Omental fat pad (tissue), 4 donors: Measurements from ENCODE around the gene SLC25A21. TPM values are rescaled to one million over a fixed set of nuclear protein-coding genes. Genes with fewer than 3 reads are reported as not detected.

Experiments
- ATAC-seq: fragments of 150-250 bp; one replicate; pipeline ENCODE4 v1.9.1; 2016; ENCODE audit warnings: mild to moderate bottlenecking, moderate library complexity; ENCODE audit not compliant: low FRiP score
- DNase-seq: peaks from one replicate; pipeline ENCODE4 v3.0.0-alpha.2; 2019; ENCODE audit warnings: low spot score
- total RNA-seq, 4 donors: library from RNA; depleted of rRNA; stranded (reverse); fragments of >200 nt; gene quantifications; one replicate each; pipeline ENCODE4 v1.1.0, GENCODE V29; 2016
- TF ChIP-seq, protein P1 (sequence below), 3 donors: fragments of 450-650 bp; IDR thresholded peaks; one replicate each; pipeline ENCODE4 v1.5.1; 2016 to 2017; ENCODE audit warnings: antibody characterized with exemption in 3 of 3, mild to moderate bottlenecking in 3 of 3, moderate library complexity in 2 of 3

The SLC25A21 gene
- total RNA-seq, 4 donors from 2014 or later: 0.38 to 1.4 TPM; not detected in 2

DNA sequence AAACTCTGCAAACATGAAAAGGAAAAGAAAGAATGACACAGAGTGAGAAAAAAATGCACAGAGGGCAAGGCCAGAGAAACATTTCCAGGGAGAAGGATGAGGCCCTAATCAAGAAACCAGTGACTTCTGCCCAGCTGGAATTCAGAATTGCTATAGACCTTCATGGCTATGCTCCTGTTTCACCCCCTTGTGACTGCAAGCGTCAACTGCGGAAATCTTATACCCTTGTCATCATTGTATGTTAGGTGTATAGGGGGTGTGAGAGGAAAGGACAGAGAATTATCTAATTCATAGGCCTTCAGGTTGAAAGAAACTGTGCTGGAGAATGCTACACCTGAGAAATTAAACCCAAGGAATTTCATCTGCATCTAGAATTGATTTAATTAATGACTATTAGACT, 117.5 kb downstream of the SLC25A21 start:
- no peak for DNase-seq
- ATAC-seq: no peak
- TF ChIP-seq, protein P1, sequence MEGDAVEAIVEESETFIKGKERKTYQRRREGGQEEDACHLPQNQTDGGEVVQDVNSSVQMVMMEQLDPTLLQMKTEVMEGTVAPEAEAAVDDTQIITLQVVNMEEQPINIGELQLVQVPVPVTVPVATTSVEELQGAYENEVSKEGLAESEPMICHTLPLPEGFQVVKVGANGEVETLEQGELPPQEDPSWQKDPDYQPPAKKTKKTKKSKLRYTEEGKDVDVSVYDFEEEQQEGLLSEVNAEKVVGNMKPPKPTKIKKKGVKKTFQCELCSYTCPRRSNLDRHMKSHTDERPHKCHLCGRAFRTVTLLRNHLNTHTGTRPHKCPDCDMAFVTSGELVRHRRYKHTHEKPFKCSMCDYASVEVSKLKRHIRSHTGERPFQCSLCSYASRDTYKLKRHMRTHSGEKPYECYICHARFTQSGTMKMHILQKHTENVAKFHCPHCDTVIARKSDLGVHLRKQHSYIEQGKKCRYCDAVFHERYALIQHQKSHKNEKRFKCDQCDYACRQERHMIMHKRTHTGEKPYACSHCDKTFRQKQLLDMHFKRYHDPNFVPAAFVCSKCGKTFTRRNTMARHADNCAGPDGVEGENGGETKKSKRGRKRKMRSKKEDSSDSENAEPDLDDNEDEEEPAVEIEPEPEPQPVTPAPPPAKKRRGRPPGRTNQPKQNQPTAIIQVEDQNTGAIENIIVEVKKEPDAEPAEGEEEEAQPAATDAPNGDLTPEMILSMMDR (IDR thresholded peaks at IDR 0.05): no peak

DNA sequence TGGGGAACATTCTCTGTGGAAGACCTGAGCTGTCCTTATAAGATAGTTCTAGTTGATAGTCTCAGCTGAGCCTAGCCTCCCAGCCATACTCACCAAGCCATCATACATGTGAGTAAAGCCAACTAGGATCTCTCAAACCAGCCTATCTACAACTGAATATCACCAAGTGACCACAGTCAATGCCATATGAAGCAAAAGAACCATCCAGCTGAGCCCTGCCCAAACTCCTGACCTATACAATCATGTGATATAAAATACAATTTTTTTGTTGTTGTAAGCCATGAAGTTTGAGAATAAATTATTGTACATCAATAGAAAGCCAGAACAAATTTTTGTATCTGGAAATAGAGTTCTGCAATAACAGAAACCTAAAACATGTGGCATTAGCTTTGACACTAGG, 118.3 kb downstream of the SLC25A21 start:
- no peak for DNase-seq
- ATAC-seq: no peak
- TF ChIP-seq, protein P1 (IDR thresholded peaks at IDR 0.05): no peak

DNA sequence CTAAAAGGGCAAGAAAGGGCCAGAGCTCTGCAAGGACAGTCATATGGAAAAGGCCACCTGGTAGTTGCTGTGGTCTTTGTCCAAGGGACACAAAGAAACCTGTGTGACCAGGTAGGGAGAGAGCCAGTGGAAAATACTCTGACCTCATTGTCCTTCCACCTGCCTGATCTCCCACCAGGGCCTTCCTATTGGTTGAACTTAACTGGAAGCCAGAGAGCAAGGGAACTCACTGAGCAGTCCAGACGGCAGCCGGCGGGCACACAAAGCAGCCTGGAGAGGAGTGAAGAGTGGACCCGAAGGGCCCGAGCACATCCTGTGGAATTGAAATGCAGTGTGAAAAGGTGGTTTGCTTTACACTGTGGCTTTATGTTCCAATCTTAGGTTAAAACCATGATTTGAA, 120.7 kb downstream of the SLC25A21 start:
- DNase-seq: no peak
- no peak for ATAC-seq
- TF ChIP-seq, protein P1 (IDR thresholded peaks at IDR 0.05): no peak

DNA sequence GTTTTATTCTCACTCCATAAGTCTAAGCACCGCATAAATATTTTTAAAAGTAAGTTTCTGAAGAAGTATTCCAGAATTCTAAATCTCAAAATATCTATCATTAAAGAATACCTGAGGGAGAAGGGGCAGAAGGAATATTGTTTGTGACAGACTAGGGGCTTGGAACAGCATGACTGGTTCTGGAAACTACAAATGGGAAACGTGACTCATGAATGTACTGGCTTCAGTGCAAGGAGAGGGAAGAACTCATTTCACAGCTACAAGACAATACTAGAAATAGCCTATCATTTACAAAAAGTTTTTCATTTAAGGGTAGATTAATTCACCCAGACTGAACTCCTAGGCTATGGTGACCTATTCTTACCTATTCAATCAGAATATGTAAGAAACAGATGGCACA, 121.3 kb downstream of the SLC25A21 start:
- no peak for ATAC-seq
- DNase-seq: no peak
- TF ChIP-seq, protein P1 (IDR thresholded peaks at IDR 0.05): no peak

DNA sequence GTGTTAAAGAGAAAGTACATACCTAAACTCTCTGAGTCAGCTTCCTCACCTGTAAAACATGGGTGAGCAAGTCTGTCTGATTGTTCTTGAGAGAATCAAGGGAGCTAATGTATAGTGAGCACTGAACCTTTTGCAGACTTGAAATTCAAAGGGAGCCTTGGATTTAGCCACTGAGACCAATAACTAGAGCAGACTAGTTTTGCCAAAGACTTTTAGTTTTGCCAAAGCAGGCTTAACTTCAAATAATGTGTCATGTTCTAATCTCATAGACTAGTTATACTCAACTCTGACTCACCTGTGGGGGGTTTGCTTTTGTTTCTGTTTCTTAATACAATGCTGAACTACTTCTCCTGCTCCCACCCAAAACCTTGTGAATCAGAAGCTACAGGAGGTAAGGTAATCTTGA, 123.7 kb downstream of the SLC25A21 start:
- TF ChIP-seq, protein P1 (IDR thresholded peaks at IDR 0.05): no peak
- ATAC-seq: no peak
- no peak for DNase-seq

DNA sequence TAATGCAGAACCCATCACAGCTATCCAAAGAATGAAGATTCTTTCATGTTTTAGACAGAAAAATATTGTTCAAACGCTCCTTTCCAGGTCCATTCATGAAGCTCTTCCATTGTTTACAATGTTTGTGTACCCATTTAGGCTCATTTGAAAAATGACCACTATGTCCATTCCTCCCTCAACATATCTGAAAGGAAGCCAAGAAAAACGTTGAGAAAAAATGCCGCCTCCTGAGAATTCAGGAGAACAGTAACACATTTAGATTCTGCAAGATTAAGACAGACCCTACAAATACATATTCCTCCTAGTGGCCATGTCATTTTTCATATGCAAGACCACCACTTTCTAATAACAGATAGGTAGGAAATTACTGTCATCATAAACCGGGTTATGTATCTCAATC, 124.4 kb downstream of the SLC25A21 start:
- TF ChIP-seq, protein P1 (IDR thresholded peaks at IDR 0.05): no peak

DNA sequence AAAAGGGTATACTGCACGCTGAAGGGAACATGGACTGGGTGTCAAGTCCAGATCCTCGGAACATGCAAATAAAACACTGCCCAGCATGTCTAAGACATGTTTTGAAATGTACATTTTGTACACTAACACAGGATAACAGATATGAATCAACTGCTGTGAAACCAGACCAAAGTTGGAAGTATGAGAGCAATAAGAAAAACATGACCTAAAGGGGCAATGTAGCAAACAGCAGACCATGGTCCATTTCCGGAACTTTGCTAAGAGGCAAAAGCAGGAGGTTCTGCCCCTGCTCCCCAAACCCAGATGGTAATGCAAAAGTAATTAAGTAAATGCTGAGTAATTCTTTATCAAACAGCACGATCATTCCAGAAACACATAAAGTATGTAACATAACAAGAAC, 125.2 kb downstream of the SLC25A21 start:
- ATAC-seq (no peak), DNase-seq (no peak)
- TF ChIP-seq, protein P1 (IDR thresholded peaks at IDR 0.05): no peak

More for the DNA sequence above, 124.4 kb downstream of the SLC25A21 start:
- DNase-seq (no peak), ATAC-seq (no peak)
